ENCODE data around the gene NUDT7.

The NUDT7 gene

DNA sequence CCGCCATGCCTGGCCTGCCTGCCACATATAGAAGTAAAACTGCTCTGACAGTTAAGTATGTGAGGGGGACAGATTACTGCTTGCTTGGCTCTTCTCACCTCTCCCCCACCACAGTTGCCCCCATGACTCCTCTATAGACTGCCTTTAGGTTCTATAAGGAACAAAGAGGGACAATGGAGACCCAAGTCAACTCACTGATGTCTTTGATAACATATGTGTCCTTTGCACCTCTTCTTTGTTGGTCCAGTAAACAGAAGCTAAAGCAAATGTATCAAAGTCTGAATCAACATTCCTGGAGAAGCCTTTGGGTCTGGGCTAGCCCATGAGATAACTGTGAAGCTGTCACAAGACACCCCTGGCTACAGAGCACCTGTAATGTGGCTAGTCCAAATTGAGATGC, 27.1 kb downstream of the NUDT7 start:
- H3K9me3 ChIP-seq (ENCODE audit: control insufficient read depth in 2 of 2, low read length in 2 of 2): no peaks in the 10 kb centered on the region
- H3K9ac ChIP-seq (ENCODE audit: low read length in 2 of 2): no peak overlapping the region
- no peak overlapping the region for H3K27ac ChIP-seq (ENCODE audit: low read length)
- no peaks in the 10 kb centered on the region for H3K36me3 ChIP-seq (ENCODE audit: control insufficient read depth in 2 of 2, insufficient read depth in 2 of 2, low read length in 2 of 2)
- H3K27me3 ChIP-seq (ENCODE audit: control insufficient read depth in 1 of 2, insufficient read depth in 2 of 2, low read length in 2 of 2): no peaks in the 10 kb centered on the region
- H3K4me1 ChIP-seq (ENCODE audit: control insufficient read depth, insufficient read depth, low read length): no peaks in the 10 kb centered on the region
- H3K4me3 ChIP-seq (ENCODE audit: low read length in 2 of 2): no peak overlapping the region

DNA sequence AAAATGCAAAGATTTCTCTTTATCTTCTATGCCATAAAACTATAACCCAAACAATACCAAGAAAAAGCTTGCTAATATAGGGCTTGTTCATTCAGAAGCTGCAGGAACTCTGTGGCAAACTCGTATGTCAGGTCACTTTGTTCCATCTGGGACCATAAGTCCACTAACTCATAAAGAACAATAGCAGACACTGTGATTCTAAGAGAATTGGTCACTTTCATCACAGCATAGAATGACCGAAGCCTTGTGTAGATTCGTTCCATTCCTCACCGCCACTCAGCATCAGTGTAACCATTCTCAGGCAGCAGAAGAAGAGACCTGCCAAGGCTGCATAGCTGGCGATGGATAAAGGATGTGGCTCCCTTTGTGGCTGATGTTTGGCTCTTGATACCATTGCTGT, 35.7 kb downstream of the NUDT7 start:
- no peaks in the 10 kb centered on the region for H3K36me3 ChIP-seq (ENCODE audit: control insufficient read depth in 2 of 2, insufficient read depth in 2 of 2, low read length in 2 of 2)
- no peak overlapping the region for H3K9ac ChIP-seq (ENCODE audit: low read length in 2 of 2)
- H3K4me3 ChIP-seq (ENCODE audit: low read length in 2 of 2): no peak overlapping the region
- peaks cover 0 to 2% of the 10 kb centered on the region in 2 donors for H3K27me3 ChIP-seq (ENCODE audit: control insufficient read depth in 1 of 2, insufficient read depth in 2 of 2, low read length in 2 of 2)
- peaks cover 2% of the 10 kb centered on the region for H3K4me1 ChIP-seq (ENCODE audit: control insufficient read depth, insufficient read depth, low read length)
- no peaks in the 10 kb centered on the region for H3K9me3 ChIP-seq (ENCODE audit: control insufficient read depth in 2 of 2, low read length in 2 of 2)
- no peak overlapping the region for H3K27ac ChIP-seq (ENCODE audit: low read length)

DNA sequence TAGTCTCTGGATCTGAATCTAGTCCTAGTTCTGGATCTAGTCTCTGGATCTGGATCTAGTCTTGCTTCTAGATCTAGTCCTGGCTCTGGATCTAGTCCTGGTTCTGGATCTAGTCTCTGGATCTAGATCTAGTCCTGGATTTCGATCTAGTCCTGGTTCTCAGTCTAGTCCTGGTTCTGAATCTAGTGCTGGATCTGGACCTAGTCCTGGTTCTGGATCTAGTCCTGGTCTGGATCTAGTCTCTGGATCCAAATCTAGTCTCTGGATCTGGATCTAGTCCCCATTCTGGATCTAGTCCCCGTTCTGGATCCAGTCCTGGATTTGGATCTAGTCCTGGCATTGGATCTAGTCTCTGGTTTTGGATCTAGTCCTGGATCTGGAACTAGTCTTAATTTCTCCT, 36.2 kb downstream of the NUDT7 start:
- peaks cover 2% of the 10 kb centered on the region for H3K4me1 ChIP-seq (ENCODE audit: control insufficient read depth, insufficient read depth, low read length)
- no peaks in the 10 kb centered on the region for H3K9me3 ChIP-seq (ENCODE audit: control insufficient read depth in 2 of 2, low read length in 2 of 2)
- no peak overlapping the region for H3K9ac ChIP-seq (ENCODE audit: low read length in 2 of 2)
- H3K4me3 ChIP-seq (ENCODE audit: low read length in 2 of 2): no peak overlapping the region
- peaks cover 0 to 2% of the 10 kb centered on the region in 2 donors for H3K27me3 ChIP-seq (ENCODE audit: control insufficient read depth in 1 of 2, insufficient read depth in 2 of 2, low read length in 2 of 2)
- no peaks in the 10 kb centered on the region for H3K36me3 ChIP-seq (ENCODE audit: control insufficient read depth in 2 of 2, insufficient read depth in 2 of 2, low read length in 2 of 2)
- no peak overlapping the region for H3K27ac ChIP-seq (ENCODE audit: low read length)

DNA sequence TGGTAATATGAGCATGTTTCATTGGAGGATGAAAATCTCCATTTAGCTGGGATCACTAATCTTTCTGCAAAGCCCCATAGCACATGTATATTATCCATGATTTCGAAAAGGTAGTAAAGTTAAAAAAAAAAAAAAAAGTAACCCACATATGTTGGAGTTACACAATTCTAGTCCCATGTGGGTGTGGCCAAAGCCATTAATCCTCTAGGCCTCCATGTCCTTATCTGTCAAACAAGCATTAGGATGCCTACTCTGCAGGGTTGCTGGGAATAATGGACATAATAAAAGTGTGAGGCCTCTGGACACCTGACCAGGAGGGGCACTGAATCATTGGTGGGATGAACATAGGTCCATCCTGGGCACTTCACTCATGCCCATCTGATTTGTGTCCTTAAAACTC, 36.9 kb downstream of the NUDT7 start:
- Histone ChIP-seq H3K4me1 (ENCODE audit: control insufficient read depth, insufficient read depth, low read length) (peaks cover 6% of the 10 kb centered on the region), H3K36me3 (ENCODE audit: control insufficient read depth in 2 of 2, insufficient read depth in 2 of 2, low read length in 2 of 2) (no peaks in the 10 kb centered on the region), H3K9me3 (ENCODE audit: control insufficient read depth in 2 of 2, low read length in 2 of 2) (no peaks in the 10 kb centered on the region), H3K27ac (ENCODE audit: low read length) (no peak overlapping the region), H3K9ac (ENCODE audit: low read length in 2 of 2) (no peak overlapping the region), H3K4me3 (ENCODE audit: low read length in 2 of 2) (no peak overlapping the region), H3K27me3 (ENCODE audit: control insufficient read depth in 1 of 2, insufficient read depth in 2 of 2, low read length in 2 of 2) (peaks cover 0 to 2% of the 10 kb centered on the region in 2 donors)

DNA sequence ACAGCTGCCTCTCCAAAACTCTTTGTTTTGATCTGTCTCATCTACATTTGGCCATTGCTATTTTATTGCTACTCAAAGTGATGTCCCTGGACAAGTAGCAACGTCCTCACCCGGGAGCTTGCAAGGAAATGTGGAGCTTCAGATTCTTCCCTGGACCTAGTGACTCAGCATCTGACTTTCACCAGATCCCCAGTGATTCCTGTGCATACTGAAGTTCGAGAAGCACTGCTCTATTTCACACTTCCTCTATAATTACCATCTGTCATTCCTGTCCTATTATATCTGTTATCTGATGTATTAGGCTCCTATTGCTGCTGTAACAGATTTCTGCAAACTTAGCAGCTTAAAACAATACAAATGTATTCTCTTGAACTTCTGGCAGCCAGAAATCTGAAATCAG, 37.5 kb downstream of the NUDT7 start:
- Histone ChIP-seq H3K27me3 (ENCODE audit: control insufficient read depth in 1 of 2, insufficient read depth in 2 of 2, low read length in 2 of 2) (peaks cover 0 to 2% of the 10 kb centered on the region in 2 donors), H3K4me3 (ENCODE audit: low read length in 2 of 2) (no peak overlapping the region), H3K4me1 (ENCODE audit: control insufficient read depth, insufficient read depth, low read length) (peaks cover 8% of the 10 kb centered on the region), H3K9me3 (ENCODE audit: control insufficient read depth in 2 of 2, low read length in 2 of 2) (no peaks in the 10 kb centered on the region), H3K9ac (ENCODE audit: low read length in 2 of 2) (no peak overlapping the region), H3K36me3 (ENCODE audit: control insufficient read depth in 2 of 2, insufficient read depth in 2 of 2, low read length in 2 of 2) (no peaks in the 10 kb centered on the region), H3K27ac (ENCODE audit: low read length) (no peak overlapping the region)

DNA sequence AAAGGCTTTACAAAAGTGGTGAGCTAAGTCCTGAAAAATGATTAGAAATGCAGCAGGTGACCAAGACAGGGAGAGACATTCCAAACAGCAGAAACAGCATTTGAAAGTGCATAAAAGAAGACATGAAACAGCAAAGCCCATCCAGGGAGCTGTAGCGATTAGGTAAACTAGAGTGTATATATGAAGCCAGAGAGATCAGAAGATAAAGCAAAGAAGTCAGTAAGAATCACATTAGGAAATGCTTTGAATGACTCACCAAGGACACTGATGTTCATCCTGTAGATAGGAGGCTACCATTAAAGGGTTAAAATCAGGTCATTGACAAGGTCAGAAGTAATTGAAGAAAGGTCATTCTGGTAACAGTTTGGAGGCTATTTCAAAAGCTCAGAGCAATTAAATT, 38.5 kb downstream of the NUDT7 start:
- Histone ChIP-seq H3K9me3 (ENCODE audit: control insufficient read depth in 2 of 2, low read length in 2 of 2) (no peaks in the 10 kb centered on the region), H3K4me3 (ENCODE audit: low read length in 2 of 2) (no peak overlapping the region), H3K27ac (ENCODE audit: low read length) (no peak overlapping the region), H3K27me3 (ENCODE audit: control insufficient read depth in 1 of 2, insufficient read depth in 2 of 2, low read length in 2 of 2) (peaks cover 0 to 2% of the 10 kb centered on the region in 2 donors), H3K4me1 (ENCODE audit: control insufficient read depth, insufficient read depth, low read length) (peaks cover 8% of the 10 kb centered on the region), H3K36me3 (ENCODE audit: control insufficient read depth in 2 of 2, insufficient read depth in 2 of 2, low read length in 2 of 2) (no peaks in the 10 kb centered on the region), H3K9ac (ENCODE audit: low read length in 2 of 2) (no peak overlapping the region)

DNA sequence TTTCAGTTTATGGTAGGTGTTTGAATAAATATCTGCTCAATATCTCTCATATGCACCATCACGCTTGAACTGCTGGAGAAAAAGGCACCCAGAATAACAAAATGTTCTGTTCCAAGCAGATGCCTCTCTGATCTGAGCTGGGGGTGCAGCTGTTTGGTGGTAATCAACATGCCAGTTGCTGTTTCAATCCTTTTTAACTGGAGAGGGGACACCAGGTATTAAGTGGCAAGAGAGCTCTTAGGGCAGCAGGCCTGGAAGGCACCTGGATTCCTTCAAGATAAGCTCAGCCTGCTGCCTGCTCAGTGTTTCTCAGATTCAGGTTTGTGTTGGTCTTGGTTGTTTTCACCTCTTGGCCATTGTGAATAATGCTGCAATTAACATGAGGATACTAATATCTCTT, 38.9 kb downstream of the NUDT7 start:
- Histone ChIP-seq H3K4me1 (ENCODE audit: control insufficient read depth, insufficient read depth, low read length) (peaks cover 8% of the 10 kb centered on the region), H3K27ac (ENCODE audit: low read length) (no peak overlapping the region), H3K36me3 (ENCODE audit: control insufficient read depth in 2 of 2, insufficient read depth in 2 of 2, low read length in 2 of 2) (no peaks in the 10 kb centered on the region), H3K27me3 (ENCODE audit: control insufficient read depth in 1 of 2, insufficient read depth in 2 of 2, low read length in 2 of 2) (peaks cover 0 to 2% of the 10 kb centered on the region in 2 donors), H3K9me3 (ENCODE audit: control insufficient read depth in 2 of 2, low read length in 2 of 2) (no peaks in the 10 kb centered on the region), H3K4me3 (ENCODE audit: low read length in 2 of 2) (no peak overlapping the region), H3K9ac (ENCODE audit: low read length in 2 of 2) (no peak overlapping the region)

DNA sequence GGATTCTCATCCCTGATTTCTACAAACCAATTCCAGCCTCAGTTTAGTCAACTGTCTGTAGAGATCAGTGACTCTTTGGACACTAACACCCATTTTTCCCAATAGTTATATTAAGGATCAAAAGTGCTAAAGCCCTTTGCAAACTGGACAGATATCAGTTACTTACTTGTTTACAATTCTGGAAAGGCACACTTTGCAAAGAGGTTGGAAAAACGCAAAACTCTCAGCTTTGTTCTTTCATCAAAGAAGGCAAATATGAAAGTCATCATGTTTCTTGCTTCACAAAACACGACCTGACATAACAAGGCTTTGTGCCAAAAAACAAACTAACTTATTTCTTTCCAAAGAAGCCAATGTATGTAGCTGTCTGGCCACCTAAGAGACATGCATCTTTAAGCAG, 39.9 kb downstream of the NUDT7 start:
- Histone ChIP-seq H3K27me3 (ENCODE audit: control insufficient read depth in 1 of 2, insufficient read depth in 2 of 2, low read length in 2 of 2) (peaks cover 0 to 2% of the 10 kb centered on the region in 2 donors), H3K27ac (ENCODE audit: low read length) (no peak overlapping the region), H3K9me3 (ENCODE audit: control insufficient read depth in 2 of 2, low read length in 2 of 2) (no peaks in the 10 kb centered on the region), H3K9ac (ENCODE audit: low read length in 2 of 2) (no peak overlapping the region), H3K4me3 (ENCODE audit: low read length in 2 of 2) (no peak overlapping the region), H3K4me1 (ENCODE audit: control insufficient read depth, insufficient read depth, low read length) (peaks cover 8% of the 10 kb centered on the region), H3K36me3 (ENCODE audit: control insufficient read depth in 2 of 2, insufficient read depth in 2 of 2, low read length in 2 of 2) (no peaks in the 10 kb centered on the region)

DNA sequence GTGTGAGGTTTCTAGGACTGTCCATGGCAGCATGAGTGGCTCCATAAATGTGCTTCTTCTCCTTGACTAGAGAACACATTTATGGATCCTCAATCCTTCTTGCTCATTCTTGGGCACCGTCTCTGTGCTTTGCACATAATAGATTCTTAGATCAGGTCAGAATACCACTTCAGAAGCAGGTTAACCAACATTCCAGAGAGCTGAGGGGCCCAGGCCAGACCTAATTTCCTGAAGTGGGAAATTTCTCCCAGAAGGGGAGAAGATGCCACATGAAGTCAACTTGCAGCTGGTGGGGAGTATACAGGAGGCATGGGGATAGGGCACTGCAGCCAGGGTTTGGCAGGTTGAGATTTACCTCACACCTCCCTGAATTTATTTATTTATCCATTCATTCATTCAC, 41.7 kb downstream of the NUDT7 start:
- no peak overlapping the region for H3K9ac ChIP-seq (ENCODE audit: low read length in 2 of 2)

DNA sequence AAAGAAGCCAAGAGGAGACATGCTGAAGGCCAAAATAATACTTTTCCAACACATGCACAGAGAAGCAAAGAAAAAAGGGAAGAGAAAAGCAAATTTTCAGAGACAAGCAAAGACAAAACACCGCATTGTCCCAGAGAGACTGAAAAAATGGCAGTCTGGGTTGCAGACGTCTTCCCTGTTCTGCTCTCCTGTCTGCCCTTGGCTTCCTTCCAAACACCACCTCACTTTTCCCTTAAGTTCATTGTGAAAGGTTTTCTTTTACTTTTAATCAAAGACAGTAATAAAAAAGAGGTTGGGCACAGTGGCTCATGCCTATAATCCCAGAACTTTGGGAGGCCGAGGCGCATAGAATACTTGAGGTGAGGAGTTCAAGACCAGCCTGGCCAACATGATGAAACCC, 44.9 kb downstream of the NUDT7 start:
- no peaks in the 10 kb centered on the region for H3K36me3 ChIP-seq (ENCODE audit: control insufficient read depth in 2 of 2, insufficient read depth in 2 of 2, low read length in 2 of 2)
- H3K9ac ChIP-seq (ENCODE audit: low read length in 2 of 2): no peak overlapping the region
- H3K4me3 ChIP-seq (ENCODE audit: low read length in 2 of 2): no peak overlapping the region
- no peaks in the 10 kb centered on the region for H3K9me3 ChIP-seq (ENCODE audit: control insufficient read depth in 2 of 2, low read length in 2 of 2)
- no peaks in the 10 kb centered on the region for H3K27me3 ChIP-seq (ENCODE audit: control insufficient read depth in 1 of 2, insufficient read depth in 2 of 2, low read length in 2 of 2)
- no peak overlapping the region for H3K27ac ChIP-seq (ENCODE audit: low read length)
- H3K4me1 ChIP-seq (ENCODE audit: control insufficient read depth, insufficient read depth, low read length): peaks cover 6% of the 10 kb centered on the region

More for the DNA sequence above, 41.7 kb downstream of the NUDT7 start:
- no peaks in the 10 kb centered on the region for H3K27me3 ChIP-seq (ENCODE audit: control insufficient read depth in 1 of 2, insufficient read depth in 2 of 2, low read length in 2 of 2)
- no peaks in the 10 kb centered on the region for H3K9me3 ChIP-seq (ENCODE audit: control insufficient read depth in 2 of 2, low read length in 2 of 2)
- peaks cover 8% of the 10 kb centered on the region for H3K4me1 ChIP-seq (ENCODE audit: control insufficient read depth, insufficient read depth, low read length)
- no peak overlapping the region for H3K27ac ChIP-seq (ENCODE audit: low read length)
- H3K36me3 ChIP-seq (ENCODE audit: control insufficient read depth in 2 of 2, insufficient read depth in 2 of 2, low read length in 2 of 2): no peaks in the 10 kb centered on the region
- no peak overlapping the region for H3K4me3 ChIP-seq (ENCODE audit: low read length in 2 of 2)

DNA sequence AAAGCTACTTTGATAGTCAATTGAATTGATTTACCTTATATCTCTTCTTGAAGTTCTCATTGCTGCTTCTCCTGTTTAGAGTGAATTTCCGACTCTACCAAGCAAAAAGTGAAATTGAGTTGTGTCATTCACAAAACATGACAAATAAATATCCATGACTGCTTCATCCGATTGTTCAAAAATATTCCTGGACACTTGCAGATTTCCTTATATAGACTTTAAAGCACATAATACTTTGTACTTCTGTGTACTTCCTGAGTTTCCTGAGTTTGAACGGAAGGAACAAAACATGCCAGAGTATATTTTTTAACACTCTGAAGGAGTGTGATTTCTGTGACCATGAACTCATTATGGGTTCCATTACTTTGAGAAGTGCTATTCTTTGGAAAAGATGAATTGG, 45.5 kb downstream of the NUDT7 start:
- no peak overlapping the region for H3K27ac ChIP-seq (ENCODE audit: low read length)
- H3K4me3 ChIP-seq (ENCODE audit: low read length in 2 of 2): no peak overlapping the region

More for the DNA sequence above, 45.5 kb downstream of the NUDT7 start:
- Histone ChIP-seq H3K9ac (ENCODE audit: low read length in 2 of 2) (no peak overlapping the region), H3K4me1 (ENCODE audit: control insufficient read depth, insufficient read depth, low read length) (peaks cover 6% of the 10 kb centered on the region), H3K27me3 (ENCODE audit: control insufficient read depth in 1 of 2, insufficient read depth in 2 of 2, low read length in 2 of 2) (no peaks in the 10 kb centered on the region), H3K36me3 (ENCODE audit: control insufficient read depth in 2 of 2, insufficient read depth in 2 of 2, low read length in 2 of 2) (no peaks in the 10 kb centered on the region), H3K9me3 (ENCODE audit: control insufficient read depth in 2 of 2, low read length in 2 of 2) (no peaks in the 10 kb centered on the region)

Data from stomach smooth muscle (tissue), 2 donors.